DMS114 treated with DMSO at 0.1 percent for 48 hours (cell line): ENCODE data around the gene TENM3.

Experiments used
- DNase-seq: peaks from one replicate; lab custom pipeline; 2025; ENCODE audit not compliant: unreplicated experiment; lab: John Stamatoyannopoulos, UW

The TENM3 gene

DNA sequence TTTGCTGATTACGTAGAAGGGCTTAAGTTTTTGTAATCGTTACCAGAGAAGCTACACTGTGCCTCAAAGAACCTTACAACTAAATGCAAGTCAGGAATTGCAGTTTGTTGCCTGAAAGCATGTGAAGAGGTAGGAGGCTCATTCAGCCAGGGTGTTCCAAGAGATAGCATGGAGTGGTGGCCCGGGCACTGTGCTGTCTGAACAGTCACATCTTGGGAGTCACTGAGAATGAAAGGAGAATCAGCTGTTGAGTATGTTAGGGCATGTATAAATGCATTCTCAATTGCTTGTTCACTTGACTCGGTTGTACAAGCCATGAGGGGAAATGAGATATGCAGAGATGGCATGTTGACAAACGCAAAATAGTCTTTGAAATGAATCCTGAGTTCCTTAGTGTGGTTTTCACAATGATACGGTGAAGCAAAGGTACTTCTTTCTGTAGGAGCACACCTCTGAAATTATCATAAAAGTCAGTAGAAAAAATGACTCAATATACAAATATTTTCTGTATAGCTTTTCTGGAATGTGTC lies 513.0 kb downstream of the TENM3 start:
- DNase-seq = no peak

DNA sequence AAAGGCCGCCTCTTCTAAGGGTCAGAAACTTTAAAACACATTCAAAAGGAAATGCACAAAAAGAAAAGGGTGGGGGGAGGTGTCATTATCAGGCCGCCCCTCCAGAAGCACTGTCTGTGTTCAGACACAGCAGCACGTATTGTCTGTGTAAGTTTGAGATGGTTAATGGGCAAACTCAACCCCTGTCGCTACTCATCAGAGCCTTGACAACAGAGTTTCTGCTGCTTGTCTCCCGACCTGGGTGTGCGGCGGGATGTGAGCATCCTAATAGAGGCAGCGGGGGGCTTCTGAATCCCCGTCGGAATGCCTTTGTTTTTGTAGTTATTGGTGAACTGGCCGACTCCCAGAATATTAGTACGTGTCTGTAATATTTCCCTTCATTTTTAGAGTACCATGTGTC lies 515.1 kb downstream of the TENM3 start:
- no peak for DNase-seq

DNA sequence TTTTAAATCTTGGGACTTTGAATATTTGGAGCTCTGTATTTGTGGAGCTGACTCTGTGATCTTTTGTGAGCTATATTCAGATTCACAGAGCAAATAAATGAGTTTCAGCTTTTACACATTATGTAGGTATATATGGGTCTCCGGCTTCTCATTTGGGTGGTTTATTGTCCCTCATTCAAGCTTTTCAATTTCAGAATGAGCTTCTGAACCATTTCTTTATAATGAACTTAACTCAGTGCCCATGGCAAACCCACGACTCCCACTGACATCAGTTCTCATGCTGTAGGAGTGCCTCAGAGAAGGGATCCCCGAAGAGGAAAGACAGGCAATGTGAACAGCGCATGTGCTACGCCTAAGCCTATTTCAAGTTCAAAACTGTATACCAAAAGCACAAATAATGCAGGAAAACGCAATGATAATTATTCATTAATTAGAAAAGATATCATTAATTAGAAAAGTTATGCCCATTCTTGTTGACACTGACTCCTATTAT lies 517.4 kb downstream of the TENM3 start:
- DNase-seq = no peak

DNA sequence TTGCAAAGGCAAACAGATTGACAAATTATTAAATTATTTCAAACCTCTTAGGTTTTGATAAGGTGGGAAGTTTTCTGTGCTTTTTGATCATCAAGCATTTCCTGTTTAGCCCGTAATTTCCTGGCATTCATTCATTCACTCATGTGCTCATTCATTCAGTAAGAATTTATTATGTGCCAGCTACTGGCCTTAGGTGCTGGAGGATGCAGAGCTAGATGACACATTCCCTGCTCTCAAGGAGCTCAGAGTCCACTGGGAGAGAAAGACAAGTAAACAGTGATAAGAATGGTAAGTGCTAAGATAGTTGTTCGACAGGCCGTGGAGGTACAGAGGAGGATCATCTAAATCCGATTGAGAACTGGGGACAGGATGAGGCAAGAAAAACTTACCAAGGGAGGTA lies 520.9 kb downstream of the TENM3 start:
- no peak for DNase-seq

DNA sequence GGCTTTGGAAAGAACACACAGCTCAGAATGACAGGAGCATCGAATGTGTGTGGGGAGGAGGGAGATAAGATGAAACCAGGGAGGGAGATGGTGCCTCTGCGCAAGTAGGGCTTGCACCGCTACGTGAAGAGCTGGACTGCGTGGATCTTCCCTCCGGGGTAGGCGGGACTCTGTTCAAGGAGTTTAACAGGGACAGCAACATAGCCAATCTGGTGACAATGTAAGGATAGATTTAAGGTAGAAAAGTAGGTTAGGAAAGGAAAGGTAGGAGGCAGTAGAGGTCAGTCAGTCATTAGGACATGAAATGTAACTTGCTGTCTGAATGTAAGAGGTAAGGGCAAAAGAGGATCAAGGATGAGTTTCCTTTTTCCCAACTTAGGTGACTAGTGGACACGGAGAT lies 521.4 kb downstream of the TENM3 start:
- DNase-seq = no peak

- no peak for DNase-seq
Measured at GRCh38 chr4:182765987-182766856, 523.0 kb downstream of the TENM3 start.

GRCh38 chr4:182766857-182767250 lies 523.7 kb downstream of the TENM3 start:
- no peak for DNase-seq

DNA sequence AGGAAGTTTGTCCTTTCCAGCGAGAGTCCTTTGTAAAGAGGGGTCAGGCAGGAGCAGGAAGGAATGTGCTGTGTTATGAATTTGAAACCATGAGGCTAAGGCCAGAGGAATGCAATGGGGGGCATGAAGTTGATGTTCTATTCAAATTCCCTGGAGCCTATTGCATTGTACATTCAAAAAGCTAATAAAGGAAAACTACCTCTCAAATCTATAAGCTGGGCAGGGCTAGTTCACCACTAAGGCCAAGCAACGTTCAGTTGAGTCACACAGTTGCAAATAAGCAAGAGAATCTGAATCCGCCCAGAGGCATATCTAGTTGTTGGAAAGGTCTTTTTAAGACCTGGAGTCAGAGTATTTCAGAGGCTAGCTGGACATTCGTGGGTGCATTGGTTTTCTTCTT lies 525.6 kb downstream of the TENM3 start:
- DNase-seq = no peak

DNA sequence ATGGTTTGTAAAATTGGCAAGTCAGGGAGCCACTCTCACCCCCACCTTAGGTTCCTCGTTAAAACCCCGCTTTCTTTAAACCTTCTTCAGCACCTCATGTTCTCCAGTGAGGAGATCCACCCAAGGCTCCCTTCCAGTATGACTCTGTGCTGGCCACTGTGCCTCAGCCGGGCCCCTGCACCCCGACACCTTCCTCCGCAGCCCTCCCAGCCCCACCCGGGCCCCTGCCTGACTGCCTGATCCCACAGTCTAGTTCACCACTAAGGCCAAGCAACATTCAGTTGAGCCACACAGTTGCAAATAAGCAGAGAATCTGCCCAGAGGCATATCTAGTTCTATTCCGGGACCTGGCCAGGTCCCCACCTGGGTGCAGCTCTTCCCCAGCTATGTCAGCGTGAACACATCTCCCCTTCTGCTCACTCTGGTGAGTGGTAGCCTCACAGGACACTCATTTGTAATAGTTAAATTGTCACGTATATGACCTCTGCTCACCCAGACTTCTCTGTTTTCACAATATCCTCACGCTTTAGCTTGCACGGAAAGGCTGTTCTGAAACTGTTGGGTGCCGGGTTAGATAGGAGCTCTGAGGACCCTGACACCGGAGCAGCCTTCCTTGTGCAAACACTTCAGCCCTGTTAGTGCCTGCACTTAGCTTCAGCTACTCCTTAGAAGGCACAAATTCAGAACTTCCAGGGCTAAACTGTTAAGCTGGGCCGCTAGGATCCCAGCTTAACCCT lies 527.2 kb downstream of the TENM3 start:
- no peak for DNase-seq

GRCh38 chr4:182770996-182771514 lies 527.9 kb downstream of the TENM3 start:
- DNase-seq = no peak

- no peak for DNase-seq
Measured at GRCh38 chr4:182775075-182775474, 531.9 kb downstream of the TENM3 start.

DNA sequence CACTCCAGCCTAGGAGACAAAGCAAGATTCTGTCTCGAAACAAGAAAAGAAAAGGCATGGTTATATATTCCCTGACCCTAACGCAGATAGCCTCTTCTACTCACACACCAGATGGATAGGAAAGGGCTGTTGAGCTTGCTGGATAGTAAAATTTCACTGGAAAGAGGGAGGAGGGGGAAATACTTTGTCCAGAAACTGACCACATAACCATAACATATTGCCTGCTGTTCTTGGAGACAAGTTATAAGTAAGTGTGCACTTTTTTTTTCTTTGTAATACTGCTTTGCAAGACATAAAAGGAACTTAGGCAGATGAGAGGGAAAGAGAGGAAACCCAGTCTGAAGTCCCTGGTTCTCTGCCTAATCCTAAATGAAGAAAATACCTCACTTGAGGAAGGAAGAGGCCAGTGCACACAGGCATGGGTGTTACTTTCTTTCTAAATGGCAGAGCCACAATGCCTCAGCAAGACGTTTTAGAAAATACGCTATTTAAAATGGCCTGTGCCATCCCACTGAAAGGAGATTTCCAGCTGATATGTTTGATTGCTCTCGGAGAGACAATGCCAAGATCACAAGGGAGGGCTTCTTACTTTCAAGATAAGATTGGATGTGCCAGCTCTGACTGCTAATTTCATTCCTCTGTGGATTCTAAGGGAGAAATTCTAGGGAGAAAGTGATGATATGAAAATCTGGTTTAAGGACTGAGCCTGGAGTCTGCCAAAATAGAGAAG lies 533.3 kb downstream of the TENM3 start:
- no peak for DNase-seq

- no peak for DNase-seq
Measured at GRCh38 chr4:182778222-182778982, 535.2 kb downstream of the TENM3 start.

DNA sequence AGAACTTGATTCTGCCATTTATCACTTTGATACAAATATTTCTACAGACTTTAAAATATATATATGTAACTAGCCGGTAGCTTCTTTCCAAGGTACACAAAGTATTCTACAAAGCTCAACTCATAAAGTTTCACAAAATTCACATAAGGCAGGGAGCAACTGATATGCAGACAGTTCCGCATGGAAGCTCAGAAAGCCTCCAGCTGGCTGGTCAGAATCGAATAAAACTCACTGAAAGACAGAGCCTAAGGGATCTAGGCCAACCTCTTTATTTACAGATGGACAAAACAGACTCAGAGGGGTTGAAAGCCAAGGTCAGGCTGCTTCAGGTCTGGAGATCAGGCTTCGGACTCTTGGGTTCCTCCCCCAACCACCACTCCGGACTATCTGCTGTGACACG lies 543.8 kb downstream of the TENM3 start:
- DNase-seq = no peak

DNA sequence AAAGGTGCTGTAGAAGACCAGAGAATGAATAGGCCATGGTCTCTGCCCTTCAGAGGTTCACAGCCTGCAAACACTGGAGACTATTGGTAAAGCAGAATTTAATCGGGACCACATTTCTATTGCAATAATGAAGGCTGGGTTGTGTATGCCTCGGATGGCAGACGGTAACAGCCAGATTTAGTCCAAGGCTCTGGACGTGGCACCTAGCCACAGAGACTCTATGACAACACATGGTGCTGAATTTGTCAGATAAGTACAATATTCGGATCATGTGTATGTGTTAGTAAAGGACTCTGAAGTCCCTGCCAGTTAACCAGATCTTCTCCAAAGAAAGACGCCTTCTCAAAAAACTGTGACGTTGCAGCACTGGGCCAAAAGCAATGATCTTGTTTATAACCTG lies 545.0 kb downstream of the TENM3 start:
- no peak for DNase-seq

GRCh38 chr4:182789529-182789928 lies 546.3 kb downstream of the TENM3 start:
- DNase-seq = no peak

- DNase-seq = no peak
Measured at GRCh38 chr4:182795446-182796238, 552.4 kb downstream of the TENM3 start.

- no peak for DNase-seq
Measured at GRCh38 chr4:182799515-182800215, 556.5 kb downstream of the TENM3 start.

DNA sequence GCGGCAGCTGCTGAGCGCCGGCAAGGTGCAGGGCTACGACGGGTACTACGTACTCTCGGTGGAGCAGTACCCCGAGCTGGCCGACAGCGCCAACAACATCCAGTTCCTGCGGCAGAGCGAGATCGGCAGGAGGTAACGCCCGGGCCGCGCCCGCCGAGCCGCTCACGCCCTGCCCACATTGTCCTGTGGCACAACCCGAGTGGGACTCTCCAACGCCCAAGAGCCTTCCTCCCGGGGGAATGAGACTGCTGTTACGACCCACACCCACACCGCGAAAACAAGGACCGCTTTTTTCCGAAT lies 557.0 kb downstream of the TENM3 start:
- DNase-seq = no peak
